OCI-LY7 (cell line): Measurements from ENCODE around the gene ALDH1A2.

Experiments used
- CTCF ChIP-seq: fragments of 200-600 bp; sonication (generic); conservative IDR thresholded peaks from 2 replicates; pipeline ENCODE4 v1.5.1; 2014; ENCODE audit warnings: mild to moderate bottlenecking, antibody characterized with exemption, low read length, moderate library complexity, mixed read lengths
- EZH2phosphoT487 ChIP-seq: fragments of 200-600 bp; sonication (generic); IDR thresholded peaks from 2 replicates; pipeline ENCODE4 v1.6.1; 2018; ENCODE audit warnings: low read depth, borderline replicate concordance, mild to moderate bottlenecking, mixed run types, antibody characterized with exemption, low read length, moderate library complexity, mixed read lengths

- TF ChIP-seq CTCF, result no peak
- TF ChIP-seq EZH2phosphoT487, result no peak
Measured at GRCh38 chr15:57909388-57909787, 156.1 kb downstream of the ALDH1A2 start.
